Measurements from ENCODE around the gene ZNF610.

Gene ZNF610

GRCh38 chr19:52398081-52398441 is 62.0 kb downstream of the ZNF610 start:
- no peak for DNase-seq

GRCh38 chr19:52410276-52410675 is 74.2 kb downstream of the ZNF610 start:
- no peak for DNase-seq

DNA sequence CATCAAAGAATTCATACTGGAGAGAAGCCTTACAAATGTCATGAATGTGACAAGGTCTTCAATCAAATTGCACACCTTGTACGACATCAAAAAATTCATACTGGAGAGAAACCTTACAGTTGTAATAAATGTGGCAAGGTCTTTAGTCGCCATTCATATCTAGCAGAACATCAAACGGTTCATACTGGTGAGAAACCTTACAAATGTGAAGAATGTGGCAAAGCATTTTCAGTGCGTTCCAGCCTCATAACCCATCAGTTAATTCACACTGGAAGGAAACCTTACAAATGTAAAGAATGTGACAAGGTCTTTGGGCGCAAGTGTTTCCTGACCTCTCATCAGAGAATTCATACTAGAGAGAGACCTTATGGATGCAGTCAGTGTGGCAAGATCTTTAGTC is 79.7 kb downstream of the ZNF610 start:
- no peak for DNase-seq
